22Rv1 (cell line): ENCODE results near the gene DNAJC16.

Experiments used
- ZFX ChIP-seq: fragments of 450-650 bp; IDR thresholded peaks from 2 replicates; pipeline ENCODE4 v1.6.1; 2017; ENCODE audit warnings: antibody characterized with exemption, borderline replicate concordance
- TF ChIP-seq, protein P1 (sequence below): fragments of 450-650 bp; IDR thresholded peaks from 2 replicates; pipeline ENCODE4 v1.5.1; 2017; ENCODE audit warnings: mild to moderate bottlenecking

DNA sequence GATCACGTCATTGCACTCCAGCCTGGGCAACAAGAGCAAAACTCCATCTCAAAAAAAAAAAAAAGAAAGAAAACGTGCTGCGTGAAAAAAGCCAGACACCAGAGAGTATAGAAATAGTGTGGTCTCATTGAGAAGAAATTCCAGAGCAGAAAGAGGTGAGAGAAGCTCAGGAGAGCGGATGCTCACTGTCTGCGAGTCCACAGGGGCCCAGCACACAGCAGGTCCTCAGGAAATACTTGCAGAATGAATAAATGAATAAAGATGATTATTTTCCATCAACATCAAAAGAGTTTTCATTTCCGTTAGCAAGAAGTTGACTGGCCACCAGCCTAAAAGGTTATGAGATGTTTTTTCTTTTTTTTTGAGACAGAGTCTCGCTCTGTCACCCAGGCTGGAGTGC lies 17.1 kb upstream of the DNAJC16 start:
- TF ChIP-seq, protein P1, sequence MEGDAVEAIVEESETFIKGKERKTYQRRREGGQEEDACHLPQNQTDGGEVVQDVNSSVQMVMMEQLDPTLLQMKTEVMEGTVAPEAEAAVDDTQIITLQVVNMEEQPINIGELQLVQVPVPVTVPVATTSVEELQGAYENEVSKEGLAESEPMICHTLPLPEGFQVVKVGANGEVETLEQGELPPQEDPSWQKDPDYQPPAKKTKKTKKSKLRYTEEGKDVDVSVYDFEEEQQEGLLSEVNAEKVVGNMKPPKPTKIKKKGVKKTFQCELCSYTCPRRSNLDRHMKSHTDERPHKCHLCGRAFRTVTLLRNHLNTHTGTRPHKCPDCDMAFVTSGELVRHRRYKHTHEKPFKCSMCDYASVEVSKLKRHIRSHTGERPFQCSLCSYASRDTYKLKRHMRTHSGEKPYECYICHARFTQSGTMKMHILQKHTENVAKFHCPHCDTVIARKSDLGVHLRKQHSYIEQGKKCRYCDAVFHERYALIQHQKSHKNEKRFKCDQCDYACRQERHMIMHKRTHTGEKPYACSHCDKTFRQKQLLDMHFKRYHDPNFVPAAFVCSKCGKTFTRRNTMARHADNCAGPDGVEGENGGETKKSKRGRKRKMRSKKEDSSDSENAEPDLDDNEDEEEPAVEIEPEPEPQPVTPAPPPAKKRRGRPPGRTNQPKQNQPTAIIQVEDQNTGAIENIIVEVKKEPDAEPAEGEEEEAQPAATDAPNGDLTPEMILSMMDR = no peak
- TF ChIP-seq ZFX = no peak
